K562 (cell line): ENCODE measurements around the gene EFHD2. TPM values are rescaled to one million over a fixed set of nuclear protein-coding genes. Genes with fewer than 3 reads are reported as not detected.
A peak's percentile ranks its signal among the peaks of the same experiment; 100 is the strongest.

Experiments used
- ATAC-seq: fragments of 200-7000 bp; cut with Tn5 transposase; 3 replicates; pipeline ENCODE4 v1.9.1; 2020; ENCODE audit warnings: moderate library complexity
- BruUV-seq: library from RNA; stranded (reverse); fragments of 400-500 nt; replicated peaks from 2 replicates; lab custom pipeline; 2021; lab: Mats Ljungman, UMichigan
- CTCF ChIA-PET: fragments of 300-600 bp; formaldehyde crosslinking; extraction: SDS; loops from one replicate; lab custom pipeline; 2021; ENCODE audit warnings: low intra/inter-chr PET ratio; lab: Yijun Ruan, JAX
- POLR2A ChIA-PET: fragments of 300-600, 350-650 bp; sonication (Branson Sonifier 250); formaldehyde crosslinking; extraction: SDS; loops from one replicate; lab custom pipeline; 2021; ENCODE audit warnings: antibody characterized with exemption, inconsistent platforms; lab: Yijun Ruan, JAX
- DNase-seq, 4 experiments: peaks; one replicate each; pipeline versions ENCODE4 v3.0.0 to v3.0.0-alpha.2; 2011 to 2018; ENCODE audit warnings: low spot score in 3 of 4, mixed read lengths in 3 of 4; ENCODE audit errors: extremely low read depth in 1 of 4
- FAIRE-seq: peaks from 2 replicates; lab custom pipeline; 2011; peaks lifted over from hg19 to GRCh38; lab: Jason Lieb, UNC
- H2AFZ ChIP-seq: 2 replicates; pipeline ENCODE4 v1.6.0; 2011; ENCODE audit warnings: low read depth, low read length, control low read depth, inconsistent platforms
- H3K27ac ChIP-seq: fragments of 200-600 bp; 3 replicates; pipeline ENCODE4 v1.8.0; 2011; ENCODE audit warnings: low read depth, mild to moderate bottlenecking, control low read depth, inconsistent platforms, low read length, moderate library complexity, mixed read lengths; ENCODE audit errors: extremely low read depth
- H3K27me3 ChIP-seq, 2 experiments: fragments of 300-600 bp in 1 of 2; 2 replicates in 1 of 2; 3 replicates in 1 of 2; pipeline versions ENCODE4 v1.6.0 to v1.8.0; 2011; ENCODE audit warnings: inconsistent platforms in 2 of 2, low read length in 2 of 2, mild to moderate bottlenecking in 1 of 2, mixed read lengths in 1 of 2, moderate library complexity in 1 of 2; ENCODE audit not compliant: control insufficient read depth in 2 of 2, insufficient read depth in 2 of 2
- H3K36me3 ChIP-seq: fragments of 300-600 bp; 3 replicates; pipeline ENCODE4 v1.8.0; 2011; ENCODE audit warnings: mild to moderate bottlenecking, low read length, inconsistent platforms; ENCODE audit not compliant: control insufficient read depth, insufficient read depth
- H3K4me1 ChIP-seq, 2 experiments: fragments of 200-600 bp in 1 of 2; replicated peaks in 1 of 2; 2 replicates in 1 of 2; 3 replicates in 1 of 2; pipeline versions ENCODE4 v1.5.1 to v1.8.0; 2011; ENCODE audit warnings: inconsistent platforms in 2 of 2, low read length in 2 of 2, mild to moderate bottlenecking in 1 of 2, mixed read lengths in 1 of 2, moderate library complexity in 1 of 2; ENCODE audit not compliant: control insufficient read depth in 2 of 2, insufficient read depth in 2 of 2
- H3K4me2 ChIP-seq: 2 replicates; pipeline ENCODE4 v1.6.1; 2011; ENCODE audit warnings: low read length, control low read depth, inconsistent platforms, mixed read lengths; ENCODE audit not compliant: insufficient read depth
- H3K4me3 ChIP-seq: fragments of 200-600 bp; sonication (generic), shearing (Covaris generic); 2 replicates; pipeline ENCODE4 v1.5.1; 2016; ENCODE audit warnings: control low read depth, inconsistent platforms
- H3K79me2 ChIP-seq: fragments of 200-600 bp; 3 replicates; pipeline ENCODE4 v1.8.0; 2011; ENCODE audit warnings: low read length, inconsistent platforms; ENCODE audit not compliant: control insufficient read depth, insufficient read depth
- H3K9ac ChIP-seq, 2 experiments: 2 replicates each; pipeline versions ENCODE4 v1.6.0 to v1.6.1; 2011; ENCODE audit warnings: low read depth in 2 of 2, low read length in 2 of 2, control low read depth in 1 of 2, inconsistent platforms in 1 of 2, mild to moderate bottlenecking in 1 of 2, mixed read lengths in 1 of 2; ENCODE audit not compliant: insufficient read depth in 1 of 2
- H3K9me1 ChIP-seq: one replicate; pipeline ENCODE4 v1.6.0; 2011; ENCODE audit warnings: inconsistent platforms, mild to moderate bottlenecking, low read length, moderate library complexity; ENCODE audit not compliant: control insufficient read depth, insufficient read depth
- H3K9me3 ChIP-seq: replicated peaks from 2 replicates; pipeline ENCODE4 v1.5.1; 2011; ENCODE audit warnings: low read depth, low read length, inconsistent platforms; ENCODE audit not compliant: control insufficient read depth, insufficient read depth
- H4K20me1 ChIP-seq: replicated peaks from 2 replicates; pipeline ENCODE4 v1.6.1; 2011; ENCODE audit warnings: low read length, inconsistent platforms, mixed read lengths; ENCODE audit not compliant: control insufficient read depth, insufficient read depth
- CBX1 ChIP-seq: sonication (generic); IDR thresholded peaks from 2 replicates; pipeline ENCODE4 v1.6.1; 2016; ENCODE audit warnings: antibody characterized with exemption, low read depth, mild to moderate bottlenecking
- EWSR1 ChIP-seq: fragments of 450-650 bp; IDR thresholded peaks from 2 replicates; pipeline ENCODE4 v1.6.1; 2018; ENCODE audit warnings: borderline replicate concordance, mild to moderate bottlenecking, low read depth, moderate library complexity; ENCODE audit not compliant: partially characterized antibody
- NFIC ChIP-seq: fragments of 450-650 bp; IDR thresholded peaks from 2 replicates; pipeline ENCODE4 v1.6.1; 2017; ENCODE audit warnings: mild to moderate bottlenecking, inconsistent platforms
- TCF7 ChIP-seq: sonication (generic); IDR thresholded peaks from 2 replicates; pipeline ENCODE4 v1.6.1; 2016; ENCODE audit warnings: antibody characterized with exemption, borderline replicate concordance
- ZNF217 ChIP-seq: sonication (generic); formaldehyde crosslinking; IDR thresholded peaks from 2 replicates; pipeline ENCODE4 v1.8.0; 2022; ENCODE audit warnings: mild to moderate bottlenecking, missing genetic modification reagents
- WGBS: fragments of 100-300 bp; shearing (Covaris generic); methylation state at CpG from one replicate; pipeline ENCODE4 v1.1.6; 2016; ENCODE audit warnings: low coverage, mixed read lengths; ENCODE audit not compliant: insufficient coverage; ENCODE audit errors: missing lambda C conversion rate; 5-methylcytosine and 5-hydroxymethylcytosine counted together
- in situ Hi-C: fragments of 300-500 bp; cut with MboI; formaldehyde crosslinking; loops from 4 replicates; pipeline ENCODE4 v1.15.0; 2018; ENCODE audit warnings: inconsistent platforms, mixed read lengths
- intact Hi-C: fragments of 100-400 bp; cut with micrococcal nuclease; formaldehyde crosslinking; loops from 2 replicates; pipeline ENCODE4 v1.14.2; 2022
- polyA plus RNA-seq, 8 experiments: library from polyadenylated mRNA; depleted of rRNA in 4 of 8; stranded (reverse) in 5 of 8; unstranded in 3 of 8; fragments of >200 nt; fragmentation: Nextera tagmentation in 2 of 8; fragmentation: Illumina TruSeq in 1 of 8; extraction: Ambion mirVana in 2 of 8; extraction: Trizol in 1 of 8; gene quantifications; 2 replicates each; pipeline versions ENCODE4 v1.2.1 to v1.2.3, GENCODE V29; 2011 to 2014; ENCODE audit warnings: inconsistent platforms in 1 of 8, missing spikeins in 1 of 8
- total RNA-seq, 7 experiments: library from RNA; depleted of rRNA in 6 of 7; stranded (reverse); fragments of >200 nt in 6 of 7; fragmentation: Illumina TruSeq in 2 of 7; extraction: Trizol in 2 of 7; gene quantifications; 2 replicates each; pipeline versions ENCODE4 v1.2.1 to v1.2.3, GENCODE V29; 2011 to 2021; ENCODE audit warnings: low replicate concordance in 1 of 7
- TF ChIP-seq, protein P1 (sequence below), 3 experiments: IDR thresholded peaks in 2 of 3; conservative IDR thresholded peaks in 1 of 3; 2 replicates each; pipeline ENCODE4 v1.5.1; 2011 to 2012; ENCODE audit warnings: low read length in 3 of 3, mild to moderate bottlenecking in 3 of 3, control low read depth in 2 of 3, improper control_type of control experiment in 1 of 3, inconsistent platforms in 1 of 3, low read depth in 1 of 3, mixed read lengths in 1 of 3, moderate library complexity in 1 of 3; ENCODE audit not compliant: insufficient read depth in 2 of 3

The EFHD2 gene
- total and polyA plus RNA-seq, 9 of the 15 experiments (the other 6 are each of a cell fraction or from before 2014, with no cell fraction given) = 1.7 to 73.5 (median 25.2) TPM

- Histone ChIP-seq H3K4me3 (no peak overlapping the region), H3K4me1 (peaks cover 32 to 62% of the 10 kb centered on the region in 2 experiments), H4K20me1 (peaks cover 24% of the 10 kb centered on the region), H2AFZ (no peak overlapping the region), H3K27me3 (no peaks in the 10 kb centered on the region), H3K9me3 (no peaks in the 10 kb centered on the region), H3K4me2 (no peak overlapping the region), H3K9me1 (peaks cover 4% of the 10 kb centered on the region), H3K27ac (no peak overlapping the region), H3K9ac (no peak overlapping the region), H3K79me2 (peaks cover 14% of the 10 kb centered on the region; the same call in 1 of the 3 replicates), H3K36me3 (peaks cover 14% of the 10 kb centered on the region; the same call in 2 of the 3 replicates)
- ATAC-seq (no peak; the same call in 2 of the 3 replicates), FAIRE-seq (peak; percentile 42), DNase-seq (peak in 1 of 4 experiments; percentile 47)
- in situ Hi-C loops (loop anchor here (10.0 kb wide), 1 partner anchor 296 kb away; no protein-coding TSS in a partner anchor), intact Hi-C loops (no loop called here)
- BruUV-seq = no TSS peak
- TF ChIP-seq CBX1 (no peak), TCF7 (0 out of 2 replicates have a peak, but pooled peaks have one; percentile 49), EWSR1 (no peak), ZNF217 (CRISPR knock-in tag) (no peak), NFIC (peak; percentile 17; the same call in 1 of the 2 replicates)
- TF ChIP-seq, protein P1, sequence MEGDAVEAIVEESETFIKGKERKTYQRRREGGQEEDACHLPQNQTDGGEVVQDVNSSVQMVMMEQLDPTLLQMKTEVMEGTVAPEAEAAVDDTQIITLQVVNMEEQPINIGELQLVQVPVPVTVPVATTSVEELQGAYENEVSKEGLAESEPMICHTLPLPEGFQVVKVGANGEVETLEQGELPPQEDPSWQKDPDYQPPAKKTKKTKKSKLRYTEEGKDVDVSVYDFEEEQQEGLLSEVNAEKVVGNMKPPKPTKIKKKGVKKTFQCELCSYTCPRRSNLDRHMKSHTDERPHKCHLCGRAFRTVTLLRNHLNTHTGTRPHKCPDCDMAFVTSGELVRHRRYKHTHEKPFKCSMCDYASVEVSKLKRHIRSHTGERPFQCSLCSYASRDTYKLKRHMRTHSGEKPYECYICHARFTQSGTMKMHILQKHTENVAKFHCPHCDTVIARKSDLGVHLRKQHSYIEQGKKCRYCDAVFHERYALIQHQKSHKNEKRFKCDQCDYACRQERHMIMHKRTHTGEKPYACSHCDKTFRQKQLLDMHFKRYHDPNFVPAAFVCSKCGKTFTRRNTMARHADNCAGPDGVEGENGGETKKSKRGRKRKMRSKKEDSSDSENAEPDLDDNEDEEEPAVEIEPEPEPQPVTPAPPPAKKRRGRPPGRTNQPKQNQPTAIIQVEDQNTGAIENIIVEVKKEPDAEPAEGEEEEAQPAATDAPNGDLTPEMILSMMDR (IDR thresholded peaks at IDR 0.05 in 2 of 3, conservative IDR thresholded peaks at IDR 0.05 in 1 of 3; ENCODE audit: insufficient read depth in 2 of 3, low read depth in 1 of 3, low read length in 3 of 3) = peak; percentile 26 to 54 (median 45); a peak in 5 of 6 replicates
- 80% methylated on average over 8 of the region's 8 CpGs for WGBS
- CTCF ChIA-PET = no interaction called here
- POLR2A ChIA-PET = interaction anchor here (0.6 to 1.2 kb wide), 2 partner anchors 12 to 233 kb away, joined by 3 to 5 read pairs; no protein-coding TSS in a partner anchor
These were observed 11.3 kb downstream of the EFHD2 start for GRCh38 chr1:15420853-15421465.
